Testis (tissue), 3 donors: Measurements from ENCODE around the gene MAN2A1. TPM values are rescaled to one million over a fixed set of nuclear protein-coding genes. Genes with fewer than 3 reads are reported as not detected.

Experiments used
- DNase-seq: peaks from one replicate; pipeline ENCODE4 v3.0.0-alpha.2; 2019
- H3K27ac ChIP-seq, 2 donors: fragments of 200-600 bp; sonication (generic); one replicate each; pipeline ENCODE4 v1.5.1; 2019
- H3K27me3 ChIP-seq: fragments of 200-600 bp; sonication (generic); one replicate; pipeline ENCODE4 v1.5.1; 2019
- H3K36me3 ChIP-seq: fragments of 200-600 bp; sonication (generic); one replicate; pipeline ENCODE4 v1.5.1; 2017; ENCODE audit warnings: low read depth; ENCODE audit errors: missing control alignments
- H3K4me1 ChIP-seq: fragments of 200-600 bp; sonication (generic); one replicate; pipeline ENCODE4 v1.5.1; 2019
- H3K4me3 ChIP-seq, 2 donors: fragments of 200-600 bp; sonication (generic); one replicate each; pipeline ENCODE4 v1.5.1; 2017 to 2019
- H3K9me3 ChIP-seq: fragments of 200-600 bp; sonication (generic); one replicate; pipeline ENCODE4 v1.5.1; 2017
- POLR2A ChIP-seq: fragments of 450-650 bp; IDR thresholded peaks from one replicate; pipeline ENCODE4 v1.6.1; 2017; ENCODE audit warnings: antibody characterized with exemption, mild to moderate bottlenecking, moderate library complexity
- WGBS, 2 donors: methylation state at CpG; one replicate each; pipeline ENCODE4 v1.1.5; 2018; 5-methylcytosine and 5-hydroxymethylcytosine counted together
- intact Hi-C: fragments of 100-400 bp; cut with DNase I; formaldehyde crosslinking; loops from one replicate; pipeline ENCODE4 v1.15.1; 2023; ENCODE audit warnings: low total_unique reads
- polyA plus RNA-seq: library from polyadenylated mRNA; stranded (reverse); fragments of 350-450 nt; fragmentation: Illumina TruSeq; extraction: RNeasy Lipid Tissue Mini Kit (QIAGEN cat#74804); gene quantifications from one replicate; pipeline ENCODE4 v1.2.3, GENCODE V29; 2014; ENCODE audit warnings: low read depth, low replicate concordance; ENCODE audit not compliant: insufficient read depth
- total RNA-seq, 2 donors: library from RNA; depleted of rRNA; stranded (reverse); fragments of >200 nt; gene quantifications; one replicate each; pipeline ENCODE4 v1.2.3, GENCODE V29; 2016
- TF ChIP-seq, protein P1 (sequence below), 3 experiments: fragments of 450-650 bp in 2 of 3; fragments of 200-600 bp in 1 of 3; sonication (generic) in 1 of 3; IDR thresholded peaks; one replicate each; pipeline ENCODE4 v1.5.1; 2016 to 2019; ENCODE audit warnings: antibody characterized with exemption in 3 of 3, mild to moderate bottlenecking in 2 of 3, moderate library complexity in 1 of 3

MAN2A1 gene
- total and polyA plus RNA-seq, 3 donors from 2014 or later = 36.0 to 80.5 (median 55.6) TPM

DNA sequence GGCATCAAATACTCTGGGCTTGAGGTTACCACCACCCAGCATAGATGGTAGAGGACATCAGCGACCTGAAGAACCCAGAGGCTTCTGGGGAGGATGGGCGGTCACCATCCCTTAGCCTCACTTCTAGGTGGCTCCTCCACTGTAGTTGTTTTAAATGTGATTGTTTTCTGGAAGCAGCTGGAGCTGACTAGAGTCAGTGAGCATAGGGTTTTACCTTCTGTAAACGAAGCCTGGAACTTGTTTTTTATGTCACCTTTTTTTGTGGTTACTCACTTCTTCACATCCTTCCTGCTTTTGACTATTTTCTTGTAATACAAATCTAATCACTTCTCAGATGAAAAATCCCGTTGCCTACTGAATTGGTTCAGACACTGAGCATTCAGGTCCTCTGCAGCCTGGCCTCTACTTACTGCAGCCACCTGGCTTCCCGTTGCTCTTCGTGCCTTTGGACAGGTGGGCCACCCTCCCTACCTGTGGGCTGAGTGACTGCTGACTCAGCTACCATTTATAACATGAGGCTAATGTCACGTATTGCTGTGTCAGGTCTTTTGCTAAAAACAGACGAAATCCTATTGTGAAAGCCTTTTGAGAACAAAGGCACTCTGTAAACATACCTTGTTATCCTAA lies 167.8 kb downstream of the MAN2A1 start:
- 82 to 92% methylated on average over 8 of the region's 8 CpGs for WGBS, 2 donors
- Histone ChIP-seq H3K4me3 (no peak overlapping the region), H3K27me3 (no peaks in the 10 kb centered on the region), H3K27ac (no peak overlapping the region), H3K36me3 (no peaks in the 10 kb centered on the region), H3K4me1 (no peaks in the 10 kb centered on the region), H3K9me3 (no peaks in the 10 kb centered on the region)
- no peak for DNase-seq
- no peak for TF ChIP-seq POLR2A
- TF ChIP-seq, protein P1, sequence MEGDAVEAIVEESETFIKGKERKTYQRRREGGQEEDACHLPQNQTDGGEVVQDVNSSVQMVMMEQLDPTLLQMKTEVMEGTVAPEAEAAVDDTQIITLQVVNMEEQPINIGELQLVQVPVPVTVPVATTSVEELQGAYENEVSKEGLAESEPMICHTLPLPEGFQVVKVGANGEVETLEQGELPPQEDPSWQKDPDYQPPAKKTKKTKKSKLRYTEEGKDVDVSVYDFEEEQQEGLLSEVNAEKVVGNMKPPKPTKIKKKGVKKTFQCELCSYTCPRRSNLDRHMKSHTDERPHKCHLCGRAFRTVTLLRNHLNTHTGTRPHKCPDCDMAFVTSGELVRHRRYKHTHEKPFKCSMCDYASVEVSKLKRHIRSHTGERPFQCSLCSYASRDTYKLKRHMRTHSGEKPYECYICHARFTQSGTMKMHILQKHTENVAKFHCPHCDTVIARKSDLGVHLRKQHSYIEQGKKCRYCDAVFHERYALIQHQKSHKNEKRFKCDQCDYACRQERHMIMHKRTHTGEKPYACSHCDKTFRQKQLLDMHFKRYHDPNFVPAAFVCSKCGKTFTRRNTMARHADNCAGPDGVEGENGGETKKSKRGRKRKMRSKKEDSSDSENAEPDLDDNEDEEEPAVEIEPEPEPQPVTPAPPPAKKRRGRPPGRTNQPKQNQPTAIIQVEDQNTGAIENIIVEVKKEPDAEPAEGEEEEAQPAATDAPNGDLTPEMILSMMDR (IDR thresholded peaks at IDR 0.05) = no peak
- intact Hi-C loops = no loop called here

DNA sequence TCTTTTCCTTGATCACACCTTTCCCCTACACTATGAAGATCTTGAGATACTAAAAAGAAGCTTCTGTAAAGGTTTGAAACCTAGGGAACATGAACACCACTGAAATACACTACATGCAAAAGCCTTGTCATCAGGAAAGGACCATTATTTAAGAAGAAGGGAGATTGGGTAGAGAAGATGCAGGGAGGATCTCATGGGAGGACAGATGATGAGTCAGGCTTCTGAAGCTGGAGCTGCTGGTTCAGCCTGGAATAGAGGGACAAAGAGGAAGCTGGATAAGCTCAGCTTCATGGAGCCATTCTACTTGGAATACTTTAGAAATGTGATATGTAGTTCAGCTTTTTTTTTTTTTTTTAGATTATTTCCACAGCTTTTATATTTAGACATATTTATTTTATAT lies 169.8 kb downstream of the MAN2A1 start:
- intact Hi-C loops = no loop called here
- H3K4me3 ChIP-seq = no peak overlapping the region
- TF ChIP-seq POLR2A = no peak
- TF ChIP-seq, protein P1 (IDR thresholded peaks at IDR 0.05) = no peak
- no peaks in the 10 kb centered on the region for H3K27me3 ChIP-seq
- H3K9me3 ChIP-seq = no peaks in the 10 kb centered on the region
- H3K27ac ChIP-seq = no peak overlapping the region
- H3K4me1 ChIP-seq = no peaks in the 10 kb centered on the region
- no peak for DNase-seq
- H3K36me3 ChIP-seq = no peaks in the 10 kb centered on the region

DNA sequence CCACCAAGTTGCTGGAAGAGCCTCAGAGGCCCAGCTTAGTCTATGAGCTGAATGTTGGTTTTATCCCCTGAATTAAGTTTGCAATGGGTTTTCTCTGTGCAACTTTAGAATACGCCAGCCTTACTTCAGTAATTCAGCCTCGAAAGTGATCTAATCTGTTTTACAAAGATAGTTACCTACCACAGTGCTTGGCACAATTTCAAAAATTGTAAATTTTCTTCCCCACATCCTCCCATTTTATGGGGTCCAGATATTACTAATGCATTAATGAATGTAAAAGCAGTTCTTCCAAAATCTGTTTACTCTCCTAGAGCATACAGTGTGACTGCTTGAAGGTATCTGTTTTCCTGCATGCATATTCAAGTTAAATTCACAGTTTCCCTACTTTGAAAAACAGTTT lies 172.6 kb downstream of the MAN2A1 start:
- intact Hi-C loops = no loop called here
- no peak for DNase-seq
- no peaks in the 10 kb centered on the region for H3K9me3 ChIP-seq
- H3K4me1 ChIP-seq = no peaks in the 10 kb centered on the region
- H3K27me3 ChIP-seq = no peaks in the 10 kb centered on the region
- no peak overlapping the region for H3K4me3 ChIP-seq
- H3K27ac ChIP-seq = no peak overlapping the region
- WGBS, 2 donors = 88% methylated on average over 2 of the region's 2 CpGs
- H3K36me3 ChIP-seq = no peaks in the 10 kb centered on the region
- TF ChIP-seq, protein P1 (IDR thresholded peaks at IDR 0.05) = no peak
- TF ChIP-seq POLR2A = no peak

DNA sequence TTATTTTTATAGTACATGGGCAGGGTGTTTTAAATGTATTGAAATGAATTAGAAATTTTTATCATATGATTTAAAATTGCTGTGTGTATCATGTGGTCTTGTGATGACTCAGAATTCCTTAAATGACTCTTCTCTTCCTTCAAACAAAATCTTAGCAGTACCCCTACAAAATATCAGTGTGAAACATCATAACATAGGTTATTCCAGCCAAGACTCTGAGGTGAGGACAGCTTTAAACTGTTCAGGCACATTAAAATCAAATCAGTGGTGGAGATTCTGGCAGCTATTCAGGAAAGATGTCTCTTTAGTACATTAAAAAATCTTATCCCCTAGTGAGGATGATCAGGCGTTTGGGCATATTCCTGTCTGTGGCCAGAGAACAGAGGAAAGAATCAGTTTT lies 174.0 kb downstream of the MAN2A1 start:
- H3K9me3 ChIP-seq = no peaks in the 10 kb centered on the region
- no peak overlapping the region for H3K27ac ChIP-seq
- DNase-seq = no peak
- intact Hi-C loops = no loop called here
- WGBS, 2 donors = 50 to 54% methylated on average over 1 of the region's 1 CpG
- no peaks in the 10 kb centered on the region for H3K36me3 ChIP-seq
- H3K4me1 ChIP-seq = no peaks in the 10 kb centered on the region
- no peaks in the 10 kb centered on the region for H3K27me3 ChIP-seq
- H3K4me3 ChIP-seq = no peak overlapping the region
- TF ChIP-seq, protein P1 (IDR thresholded peaks at IDR 0.05) = no peak
- no peak for TF ChIP-seq POLR2A

DNA sequence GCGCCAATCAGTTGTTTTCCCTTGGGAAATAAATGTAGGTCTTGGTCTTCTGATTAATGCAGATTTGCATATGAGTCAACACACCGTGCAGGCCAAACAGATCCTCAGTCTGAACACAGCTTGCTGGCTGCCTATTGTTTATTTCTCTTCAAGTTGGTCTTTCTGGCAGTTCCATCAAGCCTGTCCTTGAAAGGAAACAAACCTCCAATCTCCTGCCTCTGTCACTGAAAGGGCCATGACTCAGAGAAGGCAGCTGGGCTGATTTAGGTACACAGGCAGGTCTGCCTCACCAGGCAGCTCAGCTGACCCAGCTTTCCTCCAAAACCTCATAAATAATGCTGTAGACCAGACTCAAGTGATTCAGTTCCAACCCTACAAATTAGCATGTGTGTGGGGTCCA lies 175.9 kb downstream of the MAN2A1 start:
- no peaks in the 10 kb centered on the region for H3K4me1 ChIP-seq
- H3K9me3 ChIP-seq = no peaks in the 10 kb centered on the region
- no peak overlapping the region for H3K27ac ChIP-seq
- H3K27me3 ChIP-seq = no peaks in the 10 kb centered on the region
- WGBS, 2 donors = 67 to 74% methylated on average over 2 of the region's 2 CpGs
- DNase-seq = no peak
- no peaks in the 10 kb centered on the region for H3K36me3 ChIP-seq
- TF ChIP-seq POLR2A = no peak
- TF ChIP-seq, protein P1 (IDR thresholded peaks at IDR 0.05) = no peak
- intact Hi-C loops = no loop called here
- no peak overlapping the region for H3K4me3 ChIP-seq
